SK-N-SH (cell line): ENCODE data around the gene SNX1.

Experiments used
- CTCF ChIP-seq: fragments of 200-600 bp; sonication (generic); IDR thresholded peaks from 2 replicates; pipeline ENCODE4 v1.6.1; 2017; ENCODE audit warnings: antibody characterized with exemption, mild to moderate bottlenecking, moderate library complexity
- POLR2AphosphoS5 ChIP-seq: IDR thresholded peaks from 2 replicates; pipeline ENCODE4 v1.6.1; 2012; ENCODE audit warnings: low read depth, low read length

- TF ChIP-seq CTCF: no peak
- TF ChIP-seq POLR2AphosphoS5: no peak
Measured at GRCh38 chr15:64131547-64131946, 35.8 kb downstream of the SNX1 start.
